Cerebellar cortex (tissue), 1 donor: ENCODE measurements around the gene F13A1.

ENCODE experiments used
- DNase-seq: peaks from one replicate; pipeline ENCODE4 v3.0.0-alpha.2; 2015; ENCODE audit warnings: low spot score

Gene F13A1

GRCh38 chr6:6243846-6244245 is 76.6 kb downstream of the F13A1 start:
- no peak for DNase-seq

GRCh38 chr6:6239598-6240581 is 80.6 kb downstream of the F13A1 start:
- DNase-seq: no peak

DNA sequence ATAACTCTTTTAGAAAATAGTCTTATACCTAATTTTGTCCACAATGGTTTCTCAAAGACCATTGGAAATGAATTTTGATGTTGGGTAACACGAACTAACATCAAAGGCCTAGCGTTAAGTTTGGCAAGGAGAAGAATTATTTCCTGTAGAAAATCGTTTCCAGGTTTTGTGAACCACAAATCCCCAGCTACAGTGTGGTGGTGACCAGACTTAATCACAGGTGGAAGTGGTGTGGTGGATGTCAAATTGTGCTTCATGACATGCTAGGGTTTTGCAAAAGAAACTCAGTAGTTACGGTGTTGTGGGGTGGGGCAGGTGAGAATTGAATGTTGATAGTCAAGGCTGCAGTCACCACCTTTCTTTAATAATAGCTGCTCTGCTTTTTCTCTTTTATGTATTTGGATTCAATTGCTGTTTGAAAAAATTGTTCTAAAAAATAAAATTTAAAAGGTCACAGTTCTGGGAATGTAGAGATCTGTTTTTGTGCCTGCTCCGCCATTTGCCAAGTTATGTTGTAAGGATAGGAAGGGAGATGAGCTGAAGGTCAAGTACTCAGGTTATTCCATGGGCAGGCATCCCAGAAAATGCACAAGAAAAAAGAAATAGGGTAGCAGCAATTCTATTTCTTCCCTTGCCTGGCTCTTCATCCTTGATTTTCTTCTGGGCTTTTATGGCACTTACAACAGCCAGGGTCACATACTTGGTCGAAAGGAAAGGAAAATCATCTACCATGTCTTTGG is 83.6 kb downstream of the F13A1 start:
- no peak for DNase-seq

DNA sequence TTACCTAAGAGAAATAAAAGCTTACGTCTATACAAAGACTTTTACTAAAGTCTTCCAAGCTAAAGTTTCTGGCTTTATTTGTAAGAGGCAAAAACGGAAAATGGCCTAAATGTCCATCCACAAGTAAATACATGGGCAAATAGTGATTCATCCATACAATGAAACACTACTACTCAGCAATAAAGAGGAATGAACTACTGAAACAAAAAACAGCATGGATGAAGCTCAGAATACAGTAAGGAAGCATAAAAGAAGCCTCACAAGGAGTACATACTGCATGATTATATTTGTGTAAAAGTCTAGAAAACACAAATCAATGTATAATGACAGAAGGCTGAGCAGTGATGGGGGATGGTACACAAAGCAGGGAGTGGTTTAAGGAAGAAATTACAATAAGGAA is 84.7 kb downstream of the F13A1 start:
- no peak for DNase-seq

GRCh38 chr6:6234963-6235362 is 85.5 kb downstream of the F13A1 start:
- no peak for DNase-seq

DNA sequence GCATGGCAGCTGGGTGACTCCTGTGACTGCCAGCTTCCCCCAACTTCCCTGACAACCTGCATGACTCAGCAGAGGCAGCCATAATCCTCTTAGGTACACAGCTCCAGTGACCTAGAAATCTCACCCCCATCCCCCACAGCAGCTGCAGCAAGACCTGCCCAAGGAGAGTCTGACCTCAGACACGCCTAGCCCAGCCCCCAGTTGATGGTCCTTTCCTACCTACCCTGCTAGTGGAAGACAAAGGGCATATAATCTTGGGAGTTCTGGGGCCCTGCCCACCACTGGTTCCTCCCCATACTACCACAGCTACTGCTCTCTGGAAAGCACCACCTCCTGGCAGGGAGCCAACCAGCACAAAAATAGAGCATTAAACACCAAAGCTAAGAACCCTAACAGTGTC is 90.2 kb downstream of the F13A1 start:
- DNase-seq: no peak

- DNase-seq: no peak
These were observed 92.6 kb downstream of the F13A1 start for GRCh38 chr6:6227896-6228295.

GRCh38 chr6:6225885-6226529 is 94.5 kb downstream of the F13A1 start:
- DNase-seq: no peak

DNA sequence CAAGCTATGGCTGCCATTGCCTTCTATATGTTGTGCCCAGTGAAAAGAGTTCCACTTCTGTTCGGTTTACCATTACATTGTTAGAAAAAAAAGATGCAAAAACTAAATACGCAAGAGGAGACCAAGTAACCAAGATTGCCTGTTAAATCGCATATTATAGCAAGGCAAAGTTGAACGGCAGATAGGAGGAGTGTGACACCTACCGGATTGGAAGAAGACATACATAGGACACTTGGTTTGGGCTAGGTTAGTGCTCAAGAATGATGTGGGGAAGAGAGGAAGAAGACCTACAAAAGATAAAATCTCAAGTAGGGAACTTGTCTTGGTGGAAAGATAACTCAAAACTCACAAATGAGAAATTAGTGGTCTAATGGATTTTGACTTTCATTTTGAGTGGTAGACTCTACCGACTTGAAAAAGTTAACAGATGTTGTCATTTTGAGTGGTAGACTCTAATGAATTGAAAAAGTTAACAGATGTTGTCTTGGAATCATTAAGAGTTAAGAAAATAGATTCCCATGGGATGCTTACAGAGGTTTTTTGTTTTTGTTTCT is 95.5 kb downstream of the F13A1 start:
- DNase-seq: no peak

GRCh38 chr6:6221787-6222535 is 98.5 kb downstream of the F13A1 start:
- no peak for DNase-seq

GRCh38 chr6:6220718-6221117 is 99.7 kb downstream of the F13A1 start:
- DNase-seq: no peak

- no peak for DNase-seq
These were observed 100.7 kb downstream of the F13A1 start for GRCh38 chr6:6219716-6220115.

- DNase-seq: no peak
These were observed 101.7 kb downstream of the F13A1 start for GRCh38 chr6:6218759-6219085.

- no peak for DNase-seq
These were observed 102.4 kb downstream of the F13A1 start for GRCh38 chr6:6217855-6218758.

DNA sequence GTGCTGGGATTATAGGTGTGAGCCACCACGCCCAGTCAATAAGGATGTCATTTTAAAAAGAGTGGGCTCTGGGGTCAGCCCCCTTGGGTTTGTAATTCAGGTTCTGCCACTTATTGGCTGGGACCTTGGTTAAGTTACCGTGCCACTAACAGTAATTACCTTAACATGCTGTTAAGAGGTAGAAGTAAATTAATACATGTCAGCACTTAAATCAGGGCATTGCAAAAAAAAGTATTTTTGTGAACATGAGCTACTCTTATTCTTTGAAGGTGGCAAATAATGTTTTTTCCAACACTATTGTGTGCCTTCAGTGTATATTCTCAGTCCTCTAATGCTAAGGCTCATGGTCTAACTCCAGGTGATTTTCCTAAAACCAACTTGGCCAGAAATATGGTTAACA is 109.5 kb downstream of the F13A1 start:
- no peak for DNase-seq

DNA sequence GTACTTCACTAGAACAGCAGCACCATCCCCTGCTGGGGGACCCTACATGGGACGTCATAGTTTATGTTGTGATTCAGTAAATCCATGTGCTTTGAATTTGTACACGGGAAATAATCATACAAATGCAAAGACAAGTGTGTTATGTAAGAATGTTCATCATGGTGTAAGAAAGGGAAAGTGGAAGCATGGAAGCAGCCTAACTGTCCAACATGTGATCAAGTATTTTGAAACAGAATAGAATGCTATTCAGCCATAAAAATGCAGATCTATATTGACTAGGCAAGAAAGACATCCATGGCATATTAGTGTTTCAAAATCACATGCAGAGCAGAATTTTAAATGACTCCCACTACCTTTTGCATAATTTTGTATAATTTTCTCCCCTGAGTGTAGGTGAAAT is 117.6 kb downstream of the F13A1 start:
- no peak for DNase-seq

DNA sequence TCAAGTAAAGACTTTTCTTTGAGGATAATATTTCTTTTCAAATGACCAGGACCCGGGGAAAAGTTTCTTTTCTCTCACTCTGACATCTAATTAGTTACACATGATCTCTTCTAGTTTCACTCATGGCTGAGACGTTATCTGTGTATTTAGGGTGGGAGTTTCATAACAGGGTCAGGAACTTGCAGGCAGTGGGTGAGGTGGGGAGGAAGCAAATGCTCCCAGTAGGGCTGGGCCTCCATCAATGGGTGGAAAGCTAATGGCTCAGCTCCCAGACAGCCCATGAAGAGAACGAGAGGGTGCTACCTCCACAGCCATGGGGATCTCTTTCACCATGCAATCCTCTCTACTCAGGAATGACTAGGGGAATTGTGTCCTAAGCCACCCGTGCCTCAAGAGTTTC is 119.3 kb downstream of the F13A1 start:
- no peak for DNase-seq

GRCh38 chr6:6199678-6200077 is 120.8 kb downstream of the F13A1 start:
- DNase-seq: no peak

GRCh38 chr6:6196762-6197161 is 123.7 kb downstream of the F13A1 start:
- DNase-seq: no peak

DNA sequence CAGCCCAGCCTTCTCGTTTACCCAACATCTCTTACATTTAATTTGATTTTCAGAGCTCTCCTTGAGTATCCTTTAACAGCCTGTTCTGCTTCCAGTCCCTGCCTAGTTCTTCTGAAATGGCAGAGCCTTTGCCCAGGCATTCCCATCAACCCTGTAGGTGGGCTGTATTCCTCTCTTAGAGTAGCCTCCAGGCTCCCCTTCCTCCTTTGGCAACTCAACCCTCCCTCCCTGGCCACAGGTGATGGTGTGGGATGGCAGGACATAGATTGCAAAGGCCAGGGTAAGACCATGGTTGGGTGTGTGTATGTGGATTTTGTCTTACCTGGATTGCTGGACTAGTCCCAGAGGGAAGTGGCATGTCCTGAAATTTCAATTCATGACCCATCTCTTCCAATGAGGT is 125.4 kb downstream of the F13A1 start:
- no peak for DNase-seq
